Myometrial cell (primary cell): ENCODE measurements around the gene KIF2B. TPM values are rescaled to one million over a fixed set of nuclear protein-coding genes. Genes with fewer than 3 reads are reported as not detected.

Experiments
- total RNA-seq: library from RNA; depleted of rRNA; stranded (reverse); fragments of >200 nt; gene quantifications from 2 replicates; pipeline ENCODE4 v1.2.3, GENCODE V29; 2015

KIF2B gene, protein sequence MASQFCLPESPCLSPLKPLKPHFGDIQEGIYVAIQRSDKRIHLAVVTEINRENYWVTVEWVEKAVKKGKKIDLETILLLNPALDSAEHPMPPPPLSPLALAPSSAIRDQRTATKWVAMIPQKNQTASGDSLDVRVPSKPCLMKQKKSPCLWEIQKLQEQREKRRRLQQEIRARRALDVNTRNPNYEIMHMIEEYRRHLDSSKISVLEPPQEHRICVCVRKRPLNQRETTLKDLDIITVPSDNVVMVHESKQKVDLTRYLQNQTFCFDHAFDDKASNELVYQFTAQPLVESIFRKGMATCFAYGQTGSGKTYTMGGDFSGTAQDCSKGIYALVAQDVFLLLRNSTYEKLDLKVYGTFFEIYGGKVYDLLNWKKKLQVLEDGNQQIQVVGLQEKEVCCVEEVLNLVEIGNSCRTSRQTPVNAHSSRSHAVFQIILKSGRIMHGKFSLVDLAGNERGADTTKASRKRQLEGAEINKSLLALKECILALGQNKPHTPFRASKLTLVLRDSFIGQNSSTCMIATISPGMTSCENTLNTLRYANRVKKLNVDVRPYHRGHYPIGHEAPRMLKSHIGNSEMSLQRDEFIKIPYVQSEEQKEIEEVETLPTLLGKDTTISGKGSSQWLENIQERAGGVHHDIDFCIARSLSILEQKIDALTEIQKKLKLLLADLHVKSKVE
- total RNA-seq, result not detected in 2 replicates

DNA sequence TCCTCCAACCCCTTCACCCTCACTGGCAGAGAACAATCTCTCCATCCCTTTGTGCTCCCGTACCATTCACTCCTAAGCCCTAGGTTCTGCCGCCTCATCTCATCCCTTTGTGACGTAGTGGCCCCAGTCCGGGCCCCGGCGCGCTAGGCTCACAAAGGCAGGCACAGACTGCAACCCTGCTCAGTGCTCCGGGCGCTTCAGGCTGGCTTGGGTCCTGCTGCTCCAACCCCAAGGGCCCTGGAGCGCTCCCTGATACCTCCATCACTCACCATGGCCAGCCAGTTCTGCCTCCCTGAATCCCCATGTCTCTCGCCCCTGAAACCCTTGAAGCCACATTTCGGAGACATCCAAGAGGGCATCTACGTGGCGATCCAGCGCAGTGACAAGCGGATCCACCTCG, at the start of gene KIF2B:
TSS of gene KIF2B (plus strand) at position 164 of the 400 bp plus-strand sequence. CDS start at position 271, 107 bp downstream.

